H1 (cell line): Measurements from ENCODE around the gene TOM1L2. TPM values are rescaled to one million over a fixed set of nuclear protein-coding genes. Genes with fewer than 3 reads are reported as not detected.

Experiments used
- BCL11A ChIP-seq, 2 experiments: IDR thresholded peaks; one replicate each; pipeline ENCODE4 v1.6.1; 2011; ENCODE audit warnings: low read depth in 2 of 2, low read length in 2 of 2, mild to moderate bottlenecking in 2 of 2
- EP300 ChIP-seq, 2 experiments: IDR thresholded peaks; 1 replicate in 1 of 2; 2 replicates in 1 of 2; pipeline ENCODE4 v1.6.1; 2011 to 2012; ENCODE audit warnings: low read depth in 2 of 2, low read length in 2 of 2, mild to moderate bottlenecking in 2 of 2, borderline replicate concordance in 1 of 2, inconsistent platforms in 1 of 2, moderate library complexity in 1 of 2
- TAF1 ChIP-seq: IDR thresholded peaks from 2 replicates; pipeline ENCODE4 v1.6.1; 2011; ENCODE audit warnings: mild to moderate bottlenecking, low read depth, low read length
- polyA plus RNA-seq, 7 experiments: library from polyadenylated mRNA; depleted of rRNA in 3 of 7; stranded (reverse) in 5 of 7; unstranded in 2 of 7; fragments of >200 nt in 5 of 7; fragments of 200-250 nt in 2 of 7; gene quantifications; 1 replicate in 5 of 7; 2 replicates in 1 of 7; 4 replicates in 1 of 7; pipeline versions ENCODE4 v1.2.1 to v1.2.3, GENCODE V29; 2011 to 2013; ENCODE audit warnings: missing spikeins in 2 of 7, mixed read lengths in 2 of 7
- total RNA-seq: library from RNA; stranded (reverse); fragmentation: NEBNext Ultra II Directional; extraction: Animal tissue kit (Norgen Biotek cat#: 25700); gene quantifications from 2 replicates; pipeline ENCODE4 v1.2.1, GENCODE V29; 2021
- TF ChIP-seq, protein P1 (sequence below): IDR thresholded peaks from 2 replicates; pipeline ENCODE4 v1.6.1; 2011; ENCODE audit warnings: low read depth, mild to moderate bottlenecking, low read length; ENCODE audit not compliant: insufficient read depth

Gene TOM1L2
- total and polyA plus RNA-seq, 2 of the 8 experiments (the other 6 are each of a cell fraction or from before 2014, with no cell fraction given), result 2.0 to 3.4 TPM

- TF ChIP-seq EP300 (IDR thresholded peaks at IDR 0.05; ENCODE audit: borderline replicate concordance in 1 of 2, low read depth in 2 of 2, low read length in 2 of 2) (no peak), TAF1 (no peak), BCL11A (IDR thresholded peaks at IDR 0.05; ENCODE audit: low read depth in 2 of 2, low read length in 2 of 2) (no peak)
- TF ChIP-seq, protein P1, sequence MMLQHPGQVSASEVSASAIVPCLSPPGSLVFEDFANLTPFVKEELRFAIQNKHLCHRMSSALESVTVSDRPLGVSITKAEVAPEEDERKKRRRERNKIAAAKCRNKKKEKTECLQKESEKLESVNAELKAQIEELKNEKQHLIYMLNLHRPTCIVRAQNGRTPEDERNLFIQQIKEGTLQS, result no peak
Observed at GRCh38 chr17:17865035-17865434, 107.2 kb downstream of the TOM1L2 start (continued).
